SK-N-SH treated with all-trans-retinoic acid at 6 μM for 48 hours (cell line): ENCODE results near the gene MRPS18B.

Experiments
- ATAC-seq: fragments of 200-7000 bp; cut with Tn5 transposase; 3 replicates; pipeline ENCODE4 v1.9.1; 2020; ENCODE audit warnings: mild to moderate bottlenecking, moderate library complexity
- CREB5 ChIP-seq: fragments of 250-450 bp; sonication (Bioruptor Pico); IDR thresholded peaks from 2 replicates; pipeline ENCODE4 v1.5.1; 2020; ENCODE audit warnings: low read depth, mild to moderate bottlenecking, moderate library complexity
- CSDC2 ChIP-seq: fragments of 250-450 bp; sonication (Bioruptor Pico); IDR thresholded peaks from 2 replicates; pipeline ENCODE4 v1.5.0; 2020; ENCODE audit warnings: mild to moderate bottlenecking, moderate library complexity
- ESRRG ChIP-seq: fragments of 250-450 bp; sonication (Bioruptor Pico); IDR thresholded peaks from 2 replicates; pipeline ENCODE4 v1.6.1; 2021; ENCODE audit warnings: mild to moderate bottlenecking
- GLIS3 ChIP-seq: fragments of 250-450 bp; sonication (Bioruptor Pico); IDR thresholded peaks from 2 replicates; pipeline ENCODE4 v1.5.0; 2020; ENCODE audit warnings: mild to moderate bottlenecking, moderate library complexity
- ISL1 ChIP-seq: fragments of 250-450 bp; sonication (Bioruptor Pico); IDR thresholded peaks from 2 replicates; pipeline ENCODE4 v2.1.2; 2022; ENCODE audit warnings: mild to moderate bottlenecking, moderate library complexity
- POU6F1 ChIP-seq: fragments of 250-450 bp; sonication (Bioruptor Pico); IDR thresholded peaks from 2 replicates; pipeline ENCODE4 v1.8.0; 2021; ENCODE audit warnings: low read depth, mild to moderate bottlenecking, moderate library complexity, borderline replicate concordance
- PPARA ChIP-seq: fragments of 250-450 bp; sonication (Bioruptor Pico); IDR thresholded peaks from 2 replicates; pipeline ENCODE4 v1.5.0; 2020; ENCODE audit warnings: mild to moderate bottlenecking, borderline replicate concordance
- RARB ChIP-seq: fragments of 250-450 bp; sonication (Bioruptor Pico); IDR thresholded peaks from 2 replicates; pipeline ENCODE4 v1.8.0; 2021; ENCODE audit warnings: mild to moderate bottlenecking, moderate library complexity
- SNAI2 ChIP-seq: fragments of 250-450 bp; sonication (Bioruptor Pico); IDR thresholded peaks from 2 replicates; pipeline ENCODE4 v1.5.0; 2020; ENCODE audit warnings: mild to moderate bottlenecking, moderate library complexity
- TCF4 ChIP-seq: fragments of 250-450 bp; sonication (Bioruptor Pico); IDR thresholded peaks from 2 replicates; pipeline ENCODE4 v1.8.0; 2021; ENCODE audit warnings: mild to moderate bottlenecking, moderate library complexity, borderline replicate concordance
- TOX ChIP-seq: fragments of 250-450 bp; sonication (Bioruptor Pico); IDR thresholded peaks from 2 replicates; pipeline ENCODE4 v1.8.0; 2021; ENCODE audit warnings: mild to moderate bottlenecking, moderate library complexity, borderline replicate concordance
- ZC3H10 ChIP-seq: fragments of 250-450 bp; sonication (Bioruptor Pico); IDR thresholded peaks from 2 replicates; pipeline ENCODE4 v1.5.1; 2021; ENCODE audit warnings: mild to moderate bottlenecking, moderate library complexity
- ZFP3 ChIP-seq: fragments of 250-450 bp; sonication (Bioruptor Pico); IDR thresholded peaks from 2 replicates; pipeline ENCODE4 v1.5.0; 2020; ENCODE audit warnings: mild to moderate bottlenecking, moderate library complexity
- ZFP30 ChIP-seq: fragments of 450-650 bp; formaldehyde crosslinking; IDR thresholded peaks from 2 replicates; pipeline ENCODE4 v1.5.0; 2022; ENCODE audit warnings: mild to moderate bottlenecking, moderate library complexity
- ZNF565 ChIP-seq: fragments of 450-650 bp; formaldehyde crosslinking; conservative IDR thresholded peaks from 2 replicates; pipeline ENCODE4 v1.5.0; 2020; ENCODE audit warnings: low read depth, mild to moderate bottlenecking, moderate library complexity
- ZNF70 ChIP-seq: fragments of 450-650 bp; formaldehyde crosslinking; IDR thresholded peaks from 2 replicates; pipeline ENCODE4 v1.5.0; 2020; ENCODE audit warnings: mild to moderate bottlenecking, moderate library complexity
- ZNF8 ChIP-seq: fragments of 450-650 bp; formaldehyde crosslinking; IDR thresholded peaks from 2 replicates; pipeline ENCODE4 v1.5.0; 2020; ENCODE audit warnings: mild to moderate bottlenecking, moderate library complexity
- TF ChIP-seq, protein P1 (sequence below): fragments of 250-450 bp; sonication (Bioruptor Pico); IDR thresholded peaks from 2 replicates; pipeline ENCODE4 v1.8.0; 2020; ENCODE audit warnings: mild to moderate bottlenecking, moderate library complexity, borderline replicate concordance
- TF ChIP-seq, protein P2 (sequence below): fragments of 250-450 bp; sonication (Bioruptor Pico); IDR thresholded peaks from 2 replicates; pipeline ENCODE4 v1.5.1; 2021; ENCODE audit warnings: mild to moderate bottlenecking, moderate library complexity
- TF ChIP-seq, protein P3 (sequence below): fragments of 250-450 bp; sonication (Bioruptor Pico); IDR thresholded peaks from 2 replicates; pipeline ENCODE4 v1.5.0; 2020; ENCODE audit warnings: mild to moderate bottlenecking, moderate library complexity

Gene MRPS18B

GRCh38 chr6:30670760-30671527 is 53.3 kb downstream of the MRPS18B start:
- ATAC-seq = 0 out of 3 replicates have a peak, but pooled peaks have one; percentile 17
- no peak for TF ChIP-seq ZC3H10 (CRISPR knock-in tag)
- TF ChIP-seq ZFP30 (CRISPR knock-in tag) = no peak
- no peak for TF ChIP-seq TCF4
- no peak for TF ChIP-seq CREB5
- TF ChIP-seq ZNF565 = no peak
- no peak for TF ChIP-seq GLIS3 (CRISPR knock-in tag)
- TF ChIP-seq, protein P1, sequence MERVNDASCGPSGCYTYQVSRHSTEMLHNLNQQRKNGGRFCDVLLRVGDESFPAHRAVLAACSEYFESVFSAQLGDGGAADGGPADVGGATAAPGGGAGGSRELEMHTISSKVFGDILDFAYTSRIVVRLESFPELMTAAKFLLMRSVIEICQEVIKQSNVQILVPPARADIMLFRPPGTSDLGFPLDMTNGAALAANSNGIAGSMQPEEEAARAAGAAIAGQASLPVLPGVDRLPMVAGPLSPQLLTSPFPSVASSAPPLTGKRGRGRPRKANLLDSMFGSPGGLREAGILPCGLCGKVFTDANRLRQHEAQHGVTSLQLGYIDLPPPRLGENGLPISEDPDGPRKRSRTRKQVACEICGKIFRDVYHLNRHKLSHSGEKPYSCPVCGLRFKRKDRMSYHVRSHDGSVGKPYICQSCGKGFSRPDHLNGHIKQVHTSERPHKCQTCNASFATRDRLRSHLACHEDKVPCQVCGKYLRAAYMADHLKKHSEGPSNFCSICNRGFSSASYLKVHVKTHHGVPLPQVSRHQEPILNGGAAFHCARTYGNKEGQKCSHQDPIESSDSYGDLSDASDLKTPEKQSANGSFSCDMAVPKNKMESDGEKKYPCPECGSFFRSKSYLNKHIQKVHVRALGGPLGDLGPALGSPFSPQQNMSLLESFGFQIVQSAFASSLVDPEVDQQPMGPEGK (CRISPR knock-in tag) = no peak
- no peak for TF ChIP-seq SNAI2 (CRISPR knock-in tag)
- TF ChIP-seq, protein P2, sequence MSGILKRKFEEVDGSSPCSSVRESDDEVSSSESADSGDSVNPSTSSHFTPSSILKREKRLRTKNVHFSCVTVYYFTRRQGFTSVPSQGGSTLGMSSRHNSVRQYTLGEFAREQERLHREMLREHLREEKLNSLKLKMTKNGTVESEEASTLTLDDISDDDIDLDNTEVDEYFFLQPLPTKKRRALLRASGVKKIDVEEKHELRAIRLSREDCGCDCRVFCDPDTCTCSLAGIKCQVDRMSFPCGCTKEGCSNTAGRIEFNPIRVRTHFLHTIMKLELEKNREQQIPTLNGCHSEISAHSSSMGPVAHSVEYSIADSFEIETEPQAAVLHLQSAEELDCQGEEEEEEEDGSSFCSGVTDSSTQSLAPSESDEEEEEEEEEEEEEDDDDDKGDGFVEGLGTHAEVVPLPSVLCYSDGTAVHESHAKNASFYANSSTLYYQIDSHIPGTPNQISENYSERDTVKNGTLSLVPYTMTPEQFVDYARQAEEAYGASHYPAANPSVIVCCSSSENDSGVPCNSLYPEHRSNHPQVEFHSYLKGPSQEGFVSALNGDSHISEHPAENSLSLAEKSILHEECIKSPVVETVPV (CRISPR knock-in tag) = no peak
- TF ChIP-seq TOX (CRISPR knock-in tag) = no peak
- no peak for TF ChIP-seq POU6F1
- TF ChIP-seq ESRRG (CRISPR knock-in tag) = no peak
- no peak for TF ChIP-seq RARB
- TF ChIP-seq ZFP3 (CRISPR knock-in tag) = no peak
- TF ChIP-seq ISL1 (CRISPR knock-in tag) = no peak

DNA sequence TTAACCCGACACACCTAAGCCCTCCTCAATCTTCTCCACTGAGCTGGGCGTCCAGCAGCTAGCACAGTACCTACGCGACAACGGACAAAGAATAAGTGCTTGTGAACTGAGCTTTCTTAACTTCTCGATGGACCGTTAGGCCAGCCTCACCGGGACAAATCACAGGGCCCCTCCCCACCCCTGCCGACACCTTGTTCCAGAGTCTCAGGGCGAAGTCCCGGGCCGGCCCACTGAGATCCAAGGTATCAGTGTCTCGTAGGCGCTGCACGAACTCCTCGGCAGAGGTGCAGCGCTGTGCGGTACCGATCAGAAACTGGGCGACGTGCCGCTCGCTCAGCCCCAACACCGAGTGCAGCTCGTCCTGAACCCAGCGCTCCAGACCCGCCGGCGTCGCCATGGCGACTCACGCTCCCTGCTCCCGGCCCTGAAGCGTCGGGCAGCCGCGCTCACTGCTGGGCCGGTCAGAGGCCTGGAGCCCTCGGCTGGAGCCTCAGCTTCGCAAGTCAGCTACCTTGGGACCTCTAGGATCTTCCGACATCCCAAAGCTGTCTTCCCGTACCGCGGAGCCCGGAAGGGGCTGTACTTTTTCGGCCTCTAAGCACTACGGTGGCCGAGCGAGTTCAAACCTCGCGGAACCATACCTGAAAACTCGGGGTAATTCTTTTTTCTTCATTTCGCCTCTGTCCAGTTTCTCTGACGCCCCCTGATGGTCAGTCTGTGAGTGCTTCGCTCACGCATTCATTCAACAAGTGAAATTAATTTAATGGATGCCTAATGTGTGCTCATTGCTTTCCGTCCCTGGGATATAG is 55.0 kb downstream of the MRPS18B start, which contains the start of gene DHX16:
Gene DHX16, minus strand, starts transcription at position 562 of the 809 bp plus-strand sequence. Its CDS starts 165 bp downstream, at position 397.
- TF ChIP-seq, protein P3, sequence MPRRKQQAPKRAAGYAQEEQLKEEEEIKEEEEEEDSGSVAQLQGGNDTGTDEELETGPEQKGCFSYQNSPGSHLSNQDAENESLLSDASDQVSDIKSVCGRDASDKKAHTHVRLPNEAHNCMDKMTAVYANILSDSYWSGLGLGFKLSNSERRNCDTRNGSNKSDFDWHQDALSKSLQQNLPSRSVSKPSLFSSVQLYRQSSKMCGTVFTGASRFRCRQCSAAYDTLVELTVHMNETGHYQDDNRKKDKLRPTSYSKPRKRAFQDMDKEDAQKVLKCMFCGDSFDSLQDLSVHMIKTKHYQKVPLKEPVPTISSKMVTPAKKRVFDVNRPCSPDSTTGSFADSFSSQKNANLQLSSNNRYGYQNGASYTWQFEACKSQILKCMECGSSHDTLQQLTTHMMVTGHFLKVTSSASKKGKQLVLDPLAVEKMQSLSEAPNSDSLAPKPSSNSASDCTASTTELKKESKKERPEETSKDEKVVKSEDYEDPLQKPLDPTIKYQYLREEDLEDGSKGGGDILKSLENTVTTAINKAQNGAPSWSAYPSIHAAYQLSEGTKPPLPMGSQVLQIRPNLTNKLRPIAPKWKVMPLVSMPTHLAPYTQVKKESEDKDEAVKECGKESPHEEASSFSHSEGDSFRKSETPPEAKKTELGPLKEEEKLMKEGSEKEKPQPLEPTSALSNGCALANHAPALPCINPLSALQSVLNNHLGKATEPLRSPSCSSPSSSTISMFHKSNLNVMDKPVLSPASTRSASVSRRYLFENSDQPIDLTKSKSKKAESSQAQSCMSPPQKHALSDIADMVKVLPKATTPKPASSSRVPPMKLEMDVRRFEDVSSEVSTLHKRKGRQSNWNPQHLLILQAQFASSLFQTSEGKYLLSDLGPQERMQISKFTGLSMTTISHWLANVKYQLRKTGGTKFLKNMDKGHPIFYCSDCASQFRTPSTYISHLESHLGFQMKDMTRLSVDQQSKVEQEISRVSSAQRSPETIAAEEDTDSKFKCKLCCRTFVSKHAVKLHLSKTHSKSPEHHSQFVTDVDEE (CRISPR knock-in tag) = no peak
- TF ChIP-seq, protein P1 (CRISPR knock-in tag) = no peak
- TF ChIP-seq CSDC2 (CRISPR knock-in tag) = no peak
- no peak for TF ChIP-seq ZNF70 (CRISPR knock-in tag)
- no peak for TF ChIP-seq CREB5
- TF ChIP-seq PPARA (CRISPR knock-in tag) = no peak
- peak; percentile 23; the same call in 1 of the 2 replicates for TF ChIP-seq ZNF8 (CRISPR knock-in tag)
- TF ChIP-seq ZFP3 (CRISPR knock-in tag) = no peak
- peak; percentile 88 for ATAC-seq
